Measurements from ENCODE around the gene ZNF780A.
"Not testable (repeated sequence)": the region's sequence is repeated elsewhere in the genome, so short reads cannot be mapped to it uniquely, and the experiment has no call there.

ZNF780A gene

GRCh38 chr19:40090241-40091204 lies at the start of gene ZNF780A:
ZNF780A (minus strand) TSS chr19:40090943; CDS start chr19:40084753, 6,190 bp downstream.
- DNase-seq: peak; percentile 79

- DNase-seq: peak; percentile 68
Observed at GRCh38 chr19:40139533-40140287, 49.0 kb upstream of the ZNF780A start.

- no peak for DNase-seq
Observed at GRCh38 chr19:40136818-40137217, 46.1 kb upstream of the ZNF780A start.

- no peak for DNase-seq
Observed at GRCh38 chr19:40134866-40135265, 44.1 kb upstream of the ZNF780A start.

GRCh38 chr19:40133491-40133890 lies 42.7 kb upstream of the ZNF780A start:
- no peak for DNase-seq

- no peak for DNase-seq
Observed at GRCh38 chr19:40130013-40130412, 39.3 kb upstream of the ZNF780A start.

GRCh38 chr19:40129425-40129824 lies 38.7 kb upstream of the ZNF780A start:
- DNase-seq: no peak

- DNase-seq: no peak
Observed at GRCh38 chr19:40128991-40129390, 38.2 kb upstream of the ZNF780A start.

- DNase-seq: no peak
Observed at GRCh38 chr19:40119380-40119779, 28.6 kb upstream of the ZNF780A start.

GRCh38 chr19:40118638-40119037 lies 27.9 kb upstream of the ZNF780A start:
- not testable (repeated sequence) for DNase-seq

- no peak for DNase-seq
Observed at GRCh38 chr19:40116075-40116474, 25.3 kb upstream of the ZNF780A start.

- DNase-seq: not testable (repeated sequence)
Observed at GRCh38 chr19:40114119-40114518, 23.4 kb upstream of the ZNF780A start.

GRCh38 chr19:40112271-40112670 lies 21.5 kb upstream of the ZNF780A start:
- DNase-seq: not testable (repeated sequence)

- DNase-seq: no peak
Observed at GRCh38 chr19:40110570-40110969, 19.8 kb upstream of the ZNF780A start.

GRCh38 chr19:40104754-40105153 lies 14.0 kb upstream of the ZNF780A start:
- no peak for DNase-seq

- DNase-seq: no peak
Observed at GRCh38 chr19:40103600-40103999, 12.9 kb upstream of the ZNF780A start.

- no peak for DNase-seq
Observed at GRCh38 chr19:40101813-40102212, 11.1 kb upstream of the ZNF780A start.

GRCh38 chr19:40093416-40093815 lies 2.7 kb upstream of the ZNF780A start:
- no peak for DNase-seq

- peak; percentile 2 for DNase-seq
Observed at GRCh38 chr19:40091205-40092129, 724 bp upstream of the ZNF780A start.

GRCh38 chr19:40089462-40089861 lies 1.3 kb downstream of the ZNF780A start:
- peak; percentile 9 for DNase-seq

GRCh38 chr19:40088299-40089047 lies 2.3 kb downstream of the ZNF780A start:
- no peak for DNase-seq

- DNase-seq: no peak
Observed at GRCh38 chr19:40084948-40085347, 5.8 kb downstream of the ZNF780A start.
